ENCODE results near the gene E2F6.

- TF ChIP-seq POLR2A (IDR thresholded peaks at IDR 0.05; ENCODE audit: low read length) (no peak), GATA1 (IDR thresholded peaks at IDR 0.05; ENCODE audit: low read depth, low read length) (no peak)
Observed at GRCh38 chr2:11493282-11493681, 27.3 kb upstream of the E2F6 start.

Data from erythroblast (primary cell).